BLaER1 treated with 17β-estradiol and CSF1 and Interleukin-3, amounts not matched to agents 10 nM and 100 nM (cell line): Measurements from ENCODE around the gene CMKLR1.

Source experiments
- H3K27ac ChIP-seq, 11 experiments: shearing (Covaris generic); formaldehyde crosslinking; 2 replicates each; pipeline ENCODE4 v1.8.1; 2022
- H3K27me3 ChIP-seq, 11 experiments: shearing (Covaris generic); formaldehyde crosslinking; 2 replicates each; pipeline ENCODE4 v1.8.1; 2022
- H3K36me3 ChIP-seq, 11 experiments: shearing (Covaris generic); formaldehyde crosslinking; 2 replicates each; pipeline ENCODE4 v1.8.1; 2022
- H3K4me1 ChIP-seq, 10 experiments: shearing (Covaris generic); formaldehyde crosslinking; 2 replicates each; pipeline ENCODE4 v1.8.1; 2022
- H3K4me2 ChIP-seq, 11 experiments: shearing (Covaris generic); formaldehyde crosslinking; 2 replicates each; pipeline ENCODE4 v1.8.1; 2022
- H3K4me3 ChIP-seq, 10 experiments: shearing (Covaris generic); formaldehyde crosslinking; 2 replicates each; pipeline ENCODE4 v1.8.1; 2022
- H3K9ac ChIP-seq, 11 experiments: shearing (Covaris generic); formaldehyde crosslinking; 2 replicates each; pipeline ENCODE4 v1.8.1; 2022
- H3K9me3 ChIP-seq, 11 experiments: shearing (Covaris generic); formaldehyde crosslinking; replicated peaks in 1 of 11; 2 replicates each; pipeline ENCODE4 v1.8.1; 2022
- H4K20me1 ChIP-seq, 11 experiments: shearing (Covaris generic); formaldehyde crosslinking; 2 replicates each; pipeline ENCODE4 v1.8.1; 2022
- Cebpa-rat ChIP-seq, 11 experiments: shearing (Covaris generic); IDR thresholded peaks; 2 replicates each; pipeline ENCODE4 v1.8.1; 2022

CMKLR1 gene

GRCh38 chr12:108326254-108326750 lies 12.8 kb downstream of the CMKLR1 start:
- Histone ChIP-seq H3K36me3 (peaks cover 0 to 100% (median 0%) of the 10 kb centered on the region in 11 experiments; a peak in 6 of 22 replicates), H3K4me2 (peak overlapping the region in 4 of 11 experiments; percentile 73 to 85 (median 82); a peak in 6 of 22 replicates), H4K20me1 (peaks cover 0 to 83% (median 50%) of the 10 kb centered on the region in 11 experiments; a peak in 13 of 22 replicates), H3K4me1 (peaks cover 25 to 100% (median 28%) of the 10 kb centered on the region in 10 experiments), H3K27me3 (peaks cover 43 to 100% (median 99%) of the 10 kb centered on the region in 11 experiments; a peak in 21 of 22 replicates), H3K27ac (no peak overlapping the region), H3K9me3 (peaks cover 0 to 30% (median 0%) of the 10 kb centered on the region in 11 experiments; a peak in 4 of 22 replicates), H3K4me3 (no peak overlapping the region), H3K9ac (0 out of 22 replicates have a peak overlapping the region, but pooled peaks of 1 of the 11 experiments have one; percentile 4)
- TF ChIP-seq Cebpa-rat (IDR thresholded peaks at IDR 0.05) = no peak

- peaks cover 0 to 100% (median 0%) of the 10 kb centered on the region in 11 experiments; a peak in 6 of 22 replicates for H3K36me3 ChIP-seq
- H3K9me3 ChIP-seq = peaks cover 0 to 28% (median 0%) of the 10 kb centered on the region in 11 experiments; a peak in 4 of 22 replicates
- peaks cover 43 to 100% (median 99%) of the 10 kb centered on the region in 11 experiments; a peak in 21 of 22 replicates for H3K27me3 ChIP-seq
- peak overlapping the region in 1 of 11 experiments; percentile 40; a peak in 2 of 22 replicates for H3K9ac ChIP-seq
- peaks cover 25 to 100% (median 29%) of the 10 kb centered on the region in 10 experiments for H3K4me1 ChIP-seq
- peak overlapping the region in 5 of 11 experiments; percentile 70 to 85 (median 79); a peak in 8 of 22 replicates for H3K4me2 ChIP-seq
- peaks cover 0 to 80% (median 56%) of the 10 kb centered on the region in 11 experiments; a peak in 13 of 22 replicates for H4K20me1 ChIP-seq
- no peak for TF ChIP-seq Cebpa-rat (IDR thresholded peaks at IDR 0.05)
- H3K27ac ChIP-seq = no peak overlapping the region
- no peak overlapping the region for H3K4me3 ChIP-seq
Measured at GRCh38 chr12:108325549-108325948, 13.6 kb downstream of the CMKLR1 start.

- no peak for TF ChIP-seq Cebpa-rat (IDR thresholded peaks at IDR 0.05)
- H4K20me1 ChIP-seq = peaks cover 0 to 82% (median 56%) of the 10 kb centered on the region in 11 experiments; a peak in 13 of 22 replicates
- H3K36me3 ChIP-seq = peaks cover 0 to 100% (median 0%) of the 10 kb centered on the region in 11 experiments; a peak in 6 of 22 replicates
- peak overlapping the region in 2 of 11 experiments; percentile 8 to 9; a peak in 3 of 22 replicates for H3K27ac ChIP-seq
- H3K4me1 ChIP-seq = peaks cover 25 to 100% (median 31%) of the 10 kb centered on the region in 10 experiments
- peak overlapping the region in 2 of 10 experiments; percentile 4 to 9; a peak in 1 of 20 replicates for H3K4me3 ChIP-seq
- peak overlapping the region; percentile 41 to 85 (median 62); a peak in 21 of 22 replicates for H3K4me2 ChIP-seq
- peaks cover 0 to 23% (median 0%) of the 10 kb centered on the region in 11 experiments; a peak in 4 of 22 replicates for H3K9me3 ChIP-seq
- peaks cover 43 to 100% (median 99%) of the 10 kb centered on the region in 11 experiments; a peak in 21 of 22 replicates for H3K27me3 ChIP-seq
- H3K9ac ChIP-seq = peak overlapping the region in 2 of 11 experiments; percentile 33 to 40; a peak in 3 of 22 replicates
Measured at GRCh38 chr12:108325018-108325358, 14.1 kb downstream of the CMKLR1 start.

GRCh38 chr12:108324351-108325017 lies 14.6 kb downstream of the CMKLR1 start:
- peaks cover 0 to 87% (median 56%) of the 10 kb centered on the region in 11 experiments; a peak in 13 of 22 replicates for H4K20me1 ChIP-seq
- H3K27me3 ChIP-seq = peaks cover 39 to 100% (median 99%) of the 10 kb centered on the region in 11 experiments; a peak in 21 of 22 replicates
- peaks cover 0 to 18% (median 0%) of the 10 kb centered on the region in 11 experiments; a peak in 1 of 22 replicates for H3K9me3 ChIP-seq
- H3K27ac ChIP-seq = peak overlapping the region in 2 of 11 experiments; percentile 8 to 9; a peak in 3 of 22 replicates
- peak overlapping the region in 2 of 11 experiments; percentile 33 to 40; a peak in 3 of 22 replicates for H3K9ac ChIP-seq
- peak overlapping the region in 2 of 10 experiments; percentile 4 to 9; a peak in 1 of 20 replicates for H3K4me3 ChIP-seq
- peaks cover 25 to 99% (median 31%) of the 10 kb centered on the region in 10 experiments for H3K4me1 ChIP-seq
- peak overlapping the region; percentile 41 to 85 (median 62) for H3K4me2 ChIP-seq
- TF ChIP-seq Cebpa-rat (IDR thresholded peaks at IDR 0.05) = no peak
- peaks cover 0 to 100% (median 0%) of the 10 kb centered on the region in 11 experiments; a peak in 6 of 22 replicates for H3K36me3 ChIP-seq

- Histone ChIP-seq H3K36me3 (peaks cover 0 to 100% (median 0%) of the 10 kb centered on the region in 11 experiments; a peak in 6 of 22 replicates), H3K9ac (peak overlapping the region in 1 of 11 experiments; percentile 12; a peak in 2 of 22 replicates), H3K9me3 (peaks cover 0 to 10% (median 0%) of the 10 kb centered on the region in 11 experiments; a peak in 1 of 22 replicates), H4K20me1 (peaks cover 0 to 95% (median 55%) of the 10 kb centered on the region in 11 experiments; a peak in 13 of 22 replicates), H3K27me3 (peaks cover 36 to 100% (median 99%) of the 10 kb centered on the region in 11 experiments; a peak in 21 of 22 replicates), H3K4me1 (peaks cover 25 to 98% (median 31%) of the 10 kb centered on the region in 10 experiments), H3K4me2 (peak overlapping the region in 10 of 11 experiments; percentile 41 to 85 (median 66); a peak in 15 of 22 replicates), H3K4me3 (no peak overlapping the region), H3K27ac (no peak overlapping the region)
- TF ChIP-seq Cebpa-rat (IDR thresholded peaks at IDR 0.05) = no peak
Measured at GRCh38 chr12:108323581-108323980, 15.5 kb downstream of the CMKLR1 start.

- no peak for TF ChIP-seq Cebpa-rat (IDR thresholded peaks at IDR 0.05)
- H3K9me3 ChIP-seq = peaks cover 0 to 6% (median 0%) of the 10 kb centered on the region in 11 experiments; a peak in 1 of 22 replicates
- peaks cover 21 to 98% (median 27%) of the 10 kb centered on the region in 10 experiments for H3K4me1 ChIP-seq
- peaks cover 31 to 100% (median 98%) of the 10 kb centered on the region in 11 experiments; a peak in 21 of 22 replicates for H3K27me3 ChIP-seq
- peaks cover 0 to 98% (median 54%) of the 10 kb centered on the region in 11 experiments; a peak in 13 of 22 replicates for H4K20me1 ChIP-seq
- H3K36me3 ChIP-seq = peaks cover 0 to 100% (median 0%) of the 10 kb centered on the region in 11 experiments; a peak in 6 of 22 replicates
- no peak overlapping the region for H3K27ac ChIP-seq
- no peak overlapping the region for H3K4me3 ChIP-seq
- no peak overlapping the region for H3K9ac ChIP-seq
- H3K4me2 ChIP-seq = peak overlapping the region in 2 of 11 experiments; percentile 85; a peak in 4 of 22 replicates
Measured at GRCh38 chr12:108322998-108323397, 16.1 kb downstream of the CMKLR1 start.

GRCh38 chr12:108321688-108322087 lies 17.4 kb downstream of the CMKLR1 start:
- H3K9me3 ChIP-seq = peaks cover 0 to 6% (median 0%) of the 10 kb centered on the region in 11 experiments; a peak in 1 of 22 replicates
- H3K27ac ChIP-seq = no peak overlapping the region
- peak overlapping the region in 2 of 11 experiments; percentile 12 to 52; a peak in 2 of 22 replicates for H3K9ac ChIP-seq
- no peak for TF ChIP-seq Cebpa-rat (IDR thresholded peaks at IDR 0.05)
- peaks cover 16 to 98% (median 22%) of the 10 kb centered on the region in 10 experiments for H3K4me1 ChIP-seq
- H3K4me2 ChIP-seq = peak overlapping the region in 3 of 11 experiments; percentile 75 to 85 (median 85); a peak in 5 of 22 replicates
- H3K36me3 ChIP-seq = peaks cover 0 to 100% (median 0%) of the 10 kb centered on the region in 11 experiments; a peak in 6 of 22 replicates
- H4K20me1 ChIP-seq = peaks cover 0 to 86% (median 47%) of the 10 kb centered on the region in 11 experiments; a peak in 13 of 22 replicates
- H3K27me3 ChIP-seq = peaks cover 26 to 100% (median 96%) of the 10 kb centered on the region in 11 experiments; a peak in 21 of 22 replicates
- no peak overlapping the region for H3K4me3 ChIP-seq
